Fibroblast of lung (primary cell): ENCODE results near the gene FAM83D. TPM values are rescaled to one million over a fixed set of nuclear protein-coding genes. Genes with fewer than 3 reads are reported as not detected.

Source experiments
- DNase-seq, 2 donors: peaks; one replicate each; pipeline versions ENCODE4 v3.0.0 to v3.0.0-alpha.2; 2010; ENCODE audit warnings: low read depth in 2 of 2
- H2AFZ ChIP-seq: 2 replicates; pipeline ENCODE4 v1.5.1; 2012; ENCODE audit warnings: low read length, control low read depth, inconsistent platforms
- H3K27ac ChIP-seq: 2 replicates; pipeline ENCODE4 v1.5.1; 2011; ENCODE audit warnings: low read length, control low read depth; ENCODE audit not compliant: insufficient read depth
- H3K27me3 ChIP-seq: 2 replicates; pipeline ENCODE4 v1.5.1; 2011; ENCODE audit warnings: mild to moderate bottlenecking, low read length; ENCODE audit not compliant: control insufficient read depth, insufficient read depth
- H3K36me3 ChIP-seq: 2 replicates; pipeline ENCODE4 v1.5.1; 2011; ENCODE audit warnings: low read length; ENCODE audit not compliant: control insufficient read depth, insufficient read depth
- H3K4me1 ChIP-seq: 2 replicates; pipeline ENCODE4 v1.5.1; 2011; ENCODE audit warnings: low read length; ENCODE audit not compliant: control insufficient read depth, insufficient read depth; ENCODE audit errors: extremely low read depth
- H3K4me2 ChIP-seq: 2 replicates; pipeline ENCODE4 v1.5.1; 2011; ENCODE audit warnings: low read length, control low read depth; ENCODE audit not compliant: insufficient read depth; ENCODE audit errors: extremely low read depth
- H3K4me3 ChIP-seq, 4 experiments: fragments of 200-600 bp in 1 of 4; sonication (generic) in 1 of 4; replicated peaks in 1 of 4; 2 replicates each; pipeline ENCODE4 v1.5.1; 2011 to 2016; ENCODE audit warnings: low read length in 4 of 4, low read depth in 3 of 4, mild to moderate bottlenecking in 3 of 4, control low read depth in 2 of 4, inconsistent platforms in 1 of 4, mixed read lengths in 1 of 4; ENCODE audit not compliant: insufficient read depth in 1 of 4; ENCODE audit errors: control extremely low read depth in 1 of 4
- H3K79me2 ChIP-seq: 2 replicates; pipeline ENCODE4 v1.5.1; 2012; ENCODE audit warnings: mild to moderate bottlenecking, low read length, inconsistent platforms; ENCODE audit not compliant: control insufficient read depth, insufficient read depth
- H3K9ac ChIP-seq: 2 replicates; pipeline ENCODE4 v1.5.1; 2011; ENCODE audit warnings: mild to moderate bottlenecking, low read length, control low read depth; ENCODE audit not compliant: insufficient read depth
- H3K9me3 ChIP-seq: 2 replicates; pipeline ENCODE4 v1.5.1; 2012; ENCODE audit warnings: low read depth, low read length; ENCODE audit not compliant: control insufficient read depth, insufficient read depth
- H4K20me1 ChIP-seq: 2 replicates; pipeline ENCODE4 v1.5.1; 2011; ENCODE audit warnings: low read length; ENCODE audit not compliant: control insufficient read depth, insufficient read depth; ENCODE audit errors: extremely low read depth
- CTCF ChIP-seq, 2 donors: IDR thresholded peaks in 1 of 2; conservative IDR thresholded peaks in 1 of 2; 1 replicate in 1 of 2; 2 replicates in 1 of 2; pipeline ENCODE4 v1.5.1; 2011 to 2012; ENCODE audit warnings: low read length in 2 of 2, control low read depth in 1 of 2, inconsistent platforms in 1 of 2, low read depth in 1 of 2, mild to moderate bottlenecking in 1 of 2
- EZH2 ChIP-seq: IDR thresholded peaks from 2 replicates; pipeline ENCODE4 v1.5.1; 2012; ENCODE audit warnings: low read length, control low read depth, mild to moderate bottlenecking; ENCODE audit errors: missing control alignments
- polyA plus RNA-seq, 2 donors: library from polyadenylated mRNA; depleted of rRNA in 1 of 2; stranded (reverse) in 1 of 2; unstranded in 1 of 2; fragments of >200 nt; gene quantifications; 2 replicates each; pipeline ENCODE4 v1.2.1, GENCODE V29; 2011 to 2012; ENCODE audit warnings: missing spikeins in 1 of 2
- total RNA-seq: library from RNA; depleted of rRNA; stranded (reverse); fragments of >200 nt; gene quantifications from 2 replicates; pipeline ENCODE4 v1.2.1, GENCODE V29; 2014

The FAM83D gene
- total and polyA plus RNA-seq, 2 donors (not counting 1 experiment from before 2014, with no cell fraction given): 21.3 to 34.5 TPM

- peaks cover 3% of the 10 kb centered on the region for H3K27me3 ChIP-seq
- no peaks in the 10 kb centered on the region for H4K20me1 ChIP-seq
- no peak overlapping the region for H3K4me3 ChIP-seq
- no peak overlapping the region for H3K4me2 ChIP-seq
- no peak overlapping the region for H2AFZ ChIP-seq
- H3K4me1 ChIP-seq: no peaks in the 10 kb centered on the region
- TF ChIP-seq EZH2: no peak
- TF ChIP-seq CTCF (conservative IDR thresholded peaks at IDR 0.05 in 1 of 2, IDR thresholded peaks at IDR 0.05 in 1 of 2; ENCODE audit: low read depth in 1 of 2, low read length in 2 of 2): no peak
- H3K36me3 ChIP-seq: no peaks in the 10 kb centered on the region
- H3K9me3 ChIP-seq: no peaks in the 10 kb centered on the region
- no peak overlapping the region for H3K9ac ChIP-seq
- DNase-seq: no peak
- H3K27ac ChIP-seq: no peak overlapping the region
- H3K79me2 ChIP-seq: no peaks in the 10 kb centered on the region
Measured at GRCh38 chr20:38907918-38908677, 18.1 kb upstream of the FAM83D start.

DNA sequence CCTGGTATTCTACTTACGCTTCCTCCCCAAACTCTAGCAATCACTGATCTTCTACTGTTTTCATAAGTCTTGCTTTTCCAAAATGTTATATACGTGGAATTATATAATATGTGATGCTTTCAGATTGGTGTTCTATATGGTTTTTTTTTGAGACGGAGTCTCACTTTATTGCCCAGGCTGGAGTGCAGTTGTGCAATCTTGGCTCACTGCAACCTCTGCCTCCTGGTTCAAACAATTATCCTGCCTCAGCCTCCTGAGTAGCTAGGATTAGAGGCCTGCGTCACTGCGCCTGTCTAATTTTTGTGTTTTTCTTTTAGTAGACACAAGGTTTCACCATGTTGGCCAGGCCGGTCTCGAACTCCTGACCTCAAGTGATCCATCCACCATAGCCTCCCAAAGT, 10.9 kb upstream of the FAM83D start:
- Histone ChIP-seq H3K9me3 (no peaks in the 10 kb centered on the region), H4K20me1 (no peaks in the 10 kb centered on the region), H3K9ac (no peak overlapping the region), H2AFZ (no peak overlapping the region), H3K4me1 (no peaks in the 10 kb centered on the region), H3K79me2 (no peaks in the 10 kb centered on the region), H3K27ac (no peak overlapping the region), H3K4me3 (no peak overlapping the region), H3K36me3 (no peaks in the 10 kb centered on the region), H3K4me2 (no peak overlapping the region), H3K27me3 (peaks cover 16% of the 10 kb centered on the region)
- DNase-seq: no peak
- no peak for TF ChIP-seq EZH2
- TF ChIP-seq CTCF (conservative IDR thresholded peaks at IDR 0.05 in 1 of 2, IDR thresholded peaks at IDR 0.05 in 1 of 2; ENCODE audit: low read depth in 1 of 2, low read length in 2 of 2): no peak

- Histone ChIP-seq H3K27me3 (peaks cover 29% of the 10 kb centered on the region), H3K9ac (no peak overlapping the region), H3K9me3 (no peaks in the 10 kb centered on the region), H3K4me1 (no peaks in the 10 kb centered on the region), H3K27ac (no peak overlapping the region), H3K79me2 (no peaks in the 10 kb centered on the region), H3K4me3 (no peak overlapping the region), H3K4me2 (no peak overlapping the region), H4K20me1 (no peaks in the 10 kb centered on the region), H2AFZ (no peak overlapping the region), H3K36me3 (no peaks in the 10 kb centered on the region)
- no peak for DNase-seq
- TF ChIP-seq EZH2: no peak
- TF ChIP-seq CTCF (conservative IDR thresholded peaks at IDR 0.05 in 1 of 2, IDR thresholded peaks at IDR 0.05 in 1 of 2; ENCODE audit: low read depth in 1 of 2, low read length in 2 of 2): no peak
Measured at GRCh38 chr20:38917657-38918056, 8.6 kb upstream of the FAM83D start.
